ES-I3 (cell line): ENCODE measurements around the gene TSPO2.

ENCODE experiments used
- H3K36me3 ChIP-seq: 2 replicates; pipeline ENCODE4 v1.6.1; 2013; ENCODE audit warnings: mild to moderate bottlenecking, low read length, control low read depth, moderate library complexity; ENCODE audit not compliant: insufficient read depth
- H3K4me1 ChIP-seq: 2 replicates; pipeline ENCODE4 v1.6.1; 2013; ENCODE audit warnings: mild to moderate bottlenecking, control low read depth, low read length; ENCODE audit not compliant: insufficient read depth
- H3K9ac ChIP-seq: 2 replicates; pipeline ENCODE4 v1.6.1; 2013; ENCODE audit warnings: low read depth, mild to moderate bottlenecking, low read length, moderate library complexity
- H3K9me3 ChIP-seq: 2 replicates; pipeline ENCODE4 v1.6.1; 2013; ENCODE audit warnings: mild to moderate bottlenecking, low read length, moderate library complexity; ENCODE audit not compliant: control insufficient read depth, insufficient read depth

The TSPO2 gene

DNA sequence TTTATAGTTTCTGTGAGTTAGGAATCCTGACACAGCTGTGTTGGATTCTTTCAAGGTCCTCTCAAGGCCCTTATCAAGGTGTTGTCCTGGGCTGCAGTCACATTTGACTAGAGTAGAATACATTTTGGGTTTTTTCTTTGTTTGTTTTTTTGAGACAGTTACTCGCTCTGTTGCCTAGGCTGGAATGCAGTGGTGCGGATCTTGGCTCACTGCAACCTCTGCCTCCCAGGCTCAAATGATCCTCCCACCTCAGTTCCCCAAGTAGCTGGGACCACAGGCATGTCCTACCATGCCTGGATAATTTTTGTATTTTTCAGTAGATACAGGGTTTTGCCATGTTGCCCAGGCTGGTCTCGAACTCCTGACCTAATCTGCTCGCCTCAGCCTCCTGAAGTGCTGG is 46.2 kb downstream of the TSPO2 start:
- H3K4me1 ChIP-seq, result no peaks in the 10 kb centered on the region
- H3K9ac ChIP-seq, result no peak overlapping the region
- no peaks in the 10 kb centered on the region for H3K9me3 ChIP-seq
- H3K36me3 ChIP-seq, result peaks cover 28% of the 10 kb centered on the region

DNA sequence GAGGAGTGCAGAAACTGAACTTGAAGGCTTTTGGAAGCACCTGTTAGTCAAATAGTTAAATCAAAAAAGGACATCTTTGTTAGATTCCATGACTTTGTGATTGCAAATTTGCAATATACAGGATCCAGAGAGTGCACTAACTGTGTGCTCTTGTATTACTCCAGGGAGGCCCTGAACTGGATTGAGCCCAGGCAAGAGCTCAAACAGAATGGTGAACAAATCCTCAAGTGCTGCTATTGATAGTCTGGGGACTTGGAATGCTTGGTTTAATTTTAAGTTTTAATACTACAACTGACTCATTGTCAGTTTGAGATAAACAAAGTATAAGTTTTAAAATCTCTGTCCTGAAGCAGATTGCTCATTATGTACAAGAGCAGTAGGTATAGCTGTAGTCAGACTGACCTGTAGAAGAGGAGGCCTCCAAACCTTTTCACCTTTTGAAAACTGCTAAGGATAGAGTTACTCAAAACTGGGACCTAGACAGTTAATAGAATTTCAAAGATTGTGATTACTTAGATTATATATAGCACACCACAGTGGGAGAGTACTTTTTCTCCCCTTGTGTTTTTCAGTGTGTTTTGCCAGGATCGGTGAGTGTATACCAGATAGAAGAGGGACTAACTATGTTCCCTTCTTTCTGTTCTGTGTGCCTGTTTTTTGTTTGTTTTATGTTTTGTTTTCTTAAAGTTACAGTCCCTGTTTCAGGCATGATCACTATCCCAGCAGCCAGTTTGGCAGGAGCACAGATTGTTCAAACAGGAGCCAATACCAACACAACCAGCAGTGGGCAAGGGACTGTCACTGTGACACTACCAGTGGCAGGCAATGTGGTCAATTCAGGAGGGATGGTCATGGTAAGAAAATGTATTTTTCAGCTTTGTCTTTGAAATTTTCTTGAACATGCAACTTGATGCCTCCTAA is 48.8 kb downstream of the TSPO2 start:
- Histone ChIP-seq H3K9me3 (no peaks in the 10 kb centered on the region), H3K4me1 (no peaks in the 10 kb centered on the region), H3K9ac (no peak overlapping the region), H3K36me3 (peaks cover 47% of the 10 kb centered on the region)

DNA sequence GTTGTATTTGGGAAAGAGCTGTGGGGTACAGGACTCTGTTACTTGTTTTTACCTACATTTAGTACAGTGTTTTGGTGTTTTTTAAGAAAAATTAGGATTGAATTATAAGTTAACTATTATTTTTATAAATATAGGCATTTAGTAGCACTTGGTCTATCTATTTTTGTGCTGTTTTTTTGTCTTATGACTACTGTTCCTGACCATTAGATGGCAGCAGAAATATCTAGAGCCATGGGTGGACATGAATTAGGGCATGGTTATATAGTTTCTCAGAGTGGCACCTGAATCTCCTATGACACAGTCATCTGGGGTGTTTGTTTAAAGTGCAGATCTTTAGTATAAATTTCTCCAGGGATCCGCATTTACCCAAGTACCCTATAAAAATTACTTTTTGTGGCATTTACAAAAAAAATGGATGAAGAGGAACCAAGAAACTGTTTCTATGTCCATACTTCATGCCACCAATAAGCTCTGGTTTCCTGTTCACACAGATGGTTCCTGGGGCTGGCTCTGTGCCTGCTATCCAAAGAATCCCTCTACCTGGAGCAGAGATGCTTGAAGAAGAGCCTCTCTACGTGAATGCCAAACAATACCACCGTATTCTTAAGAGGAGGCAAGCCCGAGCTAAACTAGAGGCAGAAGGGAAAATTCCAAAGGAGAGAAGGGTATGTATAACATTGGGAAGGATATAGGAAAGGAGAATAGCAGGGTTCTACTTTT is 50.3 kb downstream of the TSPO2 start:
- no peaks in the 10 kb centered on the region for H3K4me1 ChIP-seq
- H3K36me3 ChIP-seq, result peaks cover 60% of the 10 kb centered on the region
- H3K9me3 ChIP-seq, result no peaks in the 10 kb centered on the region
- no peak overlapping the region for H3K9ac ChIP-seq

DNA sequence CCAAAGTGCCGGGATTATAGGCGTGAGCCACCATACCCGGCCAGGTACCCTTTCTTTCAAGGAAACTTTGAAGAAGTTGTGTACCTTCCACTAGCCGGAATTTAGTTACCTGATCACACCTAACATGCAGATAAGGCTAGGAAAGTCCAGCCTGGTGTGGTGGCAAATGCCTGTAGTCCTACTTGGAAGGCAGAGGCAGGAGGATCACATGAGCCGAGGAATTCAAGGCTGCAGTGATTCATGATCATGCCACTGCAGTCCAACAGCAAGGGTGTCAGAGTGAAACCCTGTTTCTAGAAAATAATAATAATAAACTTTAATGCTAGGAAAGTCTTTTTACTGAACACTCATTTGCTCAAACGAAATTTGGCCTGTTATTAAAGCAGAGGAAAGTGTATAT is 51.5 kb downstream of the TSPO2 start:
- H3K36me3 ChIP-seq, result peaks cover 67% of the 10 kb centered on the region
- H3K9ac ChIP-seq, result no peak overlapping the region
- H3K9me3 ChIP-seq, result no peaks in the 10 kb centered on the region
- no peaks in the 10 kb centered on the region for H3K4me1 ChIP-seq
